Caco-2 (cell line): ENCODE measurements around the gene EBF4. TPM values are rescaled to one million over a fixed set of nuclear protein-coding genes. Genes with fewer than 3 reads are reported as not detected.
A peak's percentile ranks its signal among the peaks of the same experiment; 100 is the strongest.

ENCODE experiments used
- BruUV-seq: library from RNA; stranded (reverse); fragments of 400-500 nt; replicated peaks from 2 replicates; lab custom pipeline; 2021; lab: Mats Ljungman, UMichigan
- CTCF ChIA-PET: fragments of 300-600 bp; sonication (Branson Sonifier 250); formaldehyde crosslinking; loops from one replicate; lab custom pipeline; 2022; ENCODE audit warnings: antibody characterized with exemption; lab: Charles Lee
- POLR2A ChIA-PET: fragments of 300-600 bp; sonication (Branson Sonifier 250); formaldehyde crosslinking; loops from one replicate; lab custom pipeline; 2022; ENCODE audit warnings: antibody characterized with exemption; lab: Charles Lee
- DNase-seq, 2 experiments: peaks; one replicate each; pipeline versions ENCODE4 v3.0.0 to v3.0.0-alpha.2; 2020 to 2022
- H3K27me3 ChIP-seq: replicated peaks from 2 replicates; pipeline ENCODE4 v1.6.0; 2011; ENCODE audit warnings: low read length; ENCODE audit not compliant: control insufficient read depth, insufficient read depth
- H3K36me3 ChIP-seq: 2 replicates; pipeline ENCODE4 v1.5.1; 2011; ENCODE audit warnings: low read length; ENCODE audit not compliant: control insufficient read depth, insufficient read depth
- H3K4me1 ChIP-seq: fragments of 250-450 bp; sonication (Bioruptor Pico); 2 replicates; pipeline ENCODE4 v1.5.1; 2020; ENCODE audit warnings: mild to moderate bottlenecking
- H3K4me3 ChIP-seq: 2 replicates; pipeline ENCODE4 v1.5.1; 2011; ENCODE audit warnings: low read depth, mild to moderate bottlenecking, control low read depth, low read length
- H3K9me3 ChIP-seq: fragments of 250-450 bp; sonication (Bioruptor Pico); 2 replicates; pipeline ENCODE4 v1.5.1; 2020; ENCODE audit warnings: mild to moderate bottlenecking, moderate library complexity
- H3K27ac Mint-ChIP-seq: one replicate; pipeline ENCODE4 v1.8.0; 2022; ENCODE audit warnings: mixed read lengths; ENCODE audit not compliant: unreplicated experiment
- H3K27me3 Mint-ChIP-seq: one replicate; pipeline ENCODE4 v1.8.0; 2022; ENCODE audit warnings: mixed read lengths; ENCODE audit not compliant: insufficient read depth, unreplicated experiment
- H3K36me3 Mint-ChIP-seq: one replicate; pipeline ENCODE4 v1.8.0; 2022; ENCODE audit warnings: mild to moderate bottlenecking, mixed read lengths; ENCODE audit not compliant: insufficient read depth, unreplicated experiment
- H3K4me1 Mint-ChIP-seq: one replicate; pipeline ENCODE4 v1.8.0; 2022; ENCODE audit warnings: low read depth, mixed read lengths; ENCODE audit not compliant: unreplicated experiment
- H3K4me3 Mint-ChIP-seq: one replicate; pipeline ENCODE4 v1.8.0; 2022; ENCODE audit warnings: mild to moderate bottlenecking, moderate library complexity, mixed read lengths; ENCODE audit not compliant: unreplicated experiment
- H3K9me3 Mint-ChIP-seq: one replicate; pipeline ENCODE4 v1.8.0; 2022; ENCODE audit warnings: mixed read lengths; ENCODE audit not compliant: unreplicated experiment
- intact Hi-C: fragments of 100-400 bp; cut with micrococcal nuclease; formaldehyde crosslinking; loops from one replicate; pipeline ENCODE4 v1.10.0; 2022; ENCODE audit not compliant: unreplicated experiment
- total RNA-seq: library from RNA; stranded (reverse); gene quantifications from 2 replicates; pipeline ENCODE4 v1.2.3, GENCODE V29; 2022
- TF ChIP-seq, protein P1 (sequence below), 2 experiments: fragments of 200-600 bp in 1 of 2; IDR thresholded peaks; 1 replicate in 1 of 2; 2 replicates in 1 of 2; pipeline versions ENCODE4 v1.5.1 to v1.8.0; 2011 to 2022; ENCODE audit warnings: antibody characterized with exemption in 1 of 2, control low read depth in 1 of 2, inconsistent platforms in 1 of 2, low read depth in 1 of 2, low read length in 1 of 2, mild to moderate bottlenecking in 1 of 2, moderate library complexity in 1 of 2; ENCODE audit not compliant: insufficient read depth in 1 of 2, severe bottlenecking in 1 of 2, unreplicated experiment in 1 of 2

Gene EBF4
- total RNA-seq, 1 experiment from 2014 or later = 7.5 TPM

DNA sequence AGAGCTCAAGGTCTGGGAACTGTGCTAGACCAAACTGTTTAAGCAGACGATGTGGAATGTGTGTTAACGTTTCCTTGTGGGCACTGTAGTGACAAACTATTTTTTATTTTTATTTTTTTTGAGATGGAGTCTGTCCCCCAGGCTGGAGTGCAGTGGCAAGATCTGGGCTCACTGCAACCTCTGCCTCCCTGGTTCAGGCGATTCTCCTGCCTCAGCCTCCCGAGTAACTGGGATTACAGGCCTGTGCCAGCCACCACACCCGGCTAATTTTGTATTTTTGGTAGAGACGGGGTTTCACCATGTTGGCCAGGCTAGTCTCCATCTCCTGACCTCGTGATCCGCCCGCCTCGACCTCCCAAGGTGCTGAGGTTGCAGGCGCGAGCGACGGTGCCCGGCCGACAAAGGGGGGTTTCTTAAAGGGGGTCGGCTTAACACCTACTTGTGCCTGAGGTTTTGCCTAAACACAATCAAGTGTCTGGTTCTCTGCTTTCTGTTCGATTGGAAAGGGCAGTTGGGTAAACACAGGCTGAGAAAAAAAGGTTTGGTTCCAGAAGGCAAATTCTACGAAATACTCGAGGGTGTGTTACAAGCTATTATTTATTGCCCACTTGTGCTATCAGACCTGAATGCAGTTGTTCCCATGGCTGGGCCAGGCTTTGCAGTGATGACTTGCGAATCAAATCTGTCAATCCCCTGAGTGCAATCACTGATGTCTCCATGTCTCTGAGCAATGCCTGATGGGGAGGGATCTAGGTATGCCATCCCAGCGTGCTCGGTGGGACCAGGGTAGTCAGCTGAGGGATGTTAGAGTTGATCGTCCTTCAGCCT lies 38.8 kb upstream of the EBF4 start:
- H3K36me3 ChIP-seq = peaks cover 23% of the 10 kb centered on the region
- no TSS peak for BruUV-seq
- H3K4me1 ChIP-seq = peaks cover 12% of the 10 kb centered on the region
- CTCF ChIA-PET = no interaction called here
- DNase-seq = no peak
- peak overlapping the region; percentile 72 for H3K27ac Mint-ChIP-seq
- H3K36me3 Mint-ChIP-seq = peaks cover 73% of the 10 kb centered on the region
- no peaks in the 10 kb centered on the region for H3K27me3 ChIP-seq
- H3K9me3 ChIP-seq = no peaks in the 10 kb centered on the region
- intact Hi-C loops = loop anchor here (5.0 kb wide), 1 partner anchor 146 kb away; the partner anchor contains the start of gene ZNF343
- TF ChIP-seq, protein P1, sequence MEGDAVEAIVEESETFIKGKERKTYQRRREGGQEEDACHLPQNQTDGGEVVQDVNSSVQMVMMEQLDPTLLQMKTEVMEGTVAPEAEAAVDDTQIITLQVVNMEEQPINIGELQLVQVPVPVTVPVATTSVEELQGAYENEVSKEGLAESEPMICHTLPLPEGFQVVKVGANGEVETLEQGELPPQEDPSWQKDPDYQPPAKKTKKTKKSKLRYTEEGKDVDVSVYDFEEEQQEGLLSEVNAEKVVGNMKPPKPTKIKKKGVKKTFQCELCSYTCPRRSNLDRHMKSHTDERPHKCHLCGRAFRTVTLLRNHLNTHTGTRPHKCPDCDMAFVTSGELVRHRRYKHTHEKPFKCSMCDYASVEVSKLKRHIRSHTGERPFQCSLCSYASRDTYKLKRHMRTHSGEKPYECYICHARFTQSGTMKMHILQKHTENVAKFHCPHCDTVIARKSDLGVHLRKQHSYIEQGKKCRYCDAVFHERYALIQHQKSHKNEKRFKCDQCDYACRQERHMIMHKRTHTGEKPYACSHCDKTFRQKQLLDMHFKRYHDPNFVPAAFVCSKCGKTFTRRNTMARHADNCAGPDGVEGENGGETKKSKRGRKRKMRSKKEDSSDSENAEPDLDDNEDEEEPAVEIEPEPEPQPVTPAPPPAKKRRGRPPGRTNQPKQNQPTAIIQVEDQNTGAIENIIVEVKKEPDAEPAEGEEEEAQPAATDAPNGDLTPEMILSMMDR (IDR thresholded peaks at IDR 0.05; ENCODE audit: insufficient read depth in 1 of 2, low read depth in 1 of 2, low read length in 1 of 2, severe bottlenecking in 1 of 2, unreplicated experiment in 1 of 2) = no peak
- H3K4me3 ChIP-seq = peak overlapping the region; percentile 99
- H3K4me3 Mint-ChIP-seq = peak overlapping the region; percentile 90
- no peaks in the 10 kb centered on the region for H3K27me3 Mint-ChIP-seq
- peaks cover 7% of the 10 kb centered on the region for H3K4me1 Mint-ChIP-seq
- POLR2A ChIA-PET = interaction anchor here (1.0 to 2.7 kb wide), 2 partner anchors 10 kb away, joined by 3 to 25 read pairs; partner anchors contain the start of gene IDH3B
- H3K9me3 Mint-ChIP-seq = no peaks in the 10 kb centered on the region

DNA sequence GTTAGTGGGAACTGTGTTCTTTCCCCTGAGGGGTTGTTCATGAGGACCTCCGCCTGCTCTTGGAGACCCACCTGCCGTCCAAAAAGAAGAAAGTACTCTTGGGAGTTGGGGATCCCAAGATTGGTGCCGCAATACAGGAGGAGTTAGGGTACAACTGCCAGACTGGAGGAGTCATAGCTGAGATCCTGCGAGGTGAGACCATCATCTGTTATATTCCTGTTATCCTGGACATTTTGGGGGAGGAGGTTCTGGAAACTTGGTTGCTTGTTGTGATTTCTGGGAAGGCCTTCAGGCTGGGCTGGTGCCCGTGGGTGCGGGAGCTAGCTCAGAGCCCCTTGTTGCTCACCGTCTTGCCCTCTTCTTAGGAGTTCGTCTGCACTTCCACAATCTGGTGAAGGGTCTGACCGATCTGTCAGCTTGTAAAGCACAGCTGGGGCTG lies 38.2 kb upstream of the EBF4 start:
- no peaks in the 10 kb centered on the region for H3K9me3 ChIP-seq
- ChIA-PET CTCF (no interaction called here), POLR2A (interaction anchor here (1.0 kb wide), 1 partner anchor 10 kb away, joined by 3 read pairs; the partner anchor contains the start of gene IDH3B)
- TF ChIP-seq, protein P1 (IDR thresholded peaks at IDR 0.05; ENCODE audit: insufficient read depth in 1 of 2, low read depth in 1 of 2, low read length in 1 of 2, severe bottlenecking in 1 of 2, unreplicated experiment in 1 of 2) = no peak
- H3K4me3 ChIP-seq = peak overlapping the region; percentile 99
- no peaks in the 10 kb centered on the region for H3K27me3 ChIP-seq
- H3K9me3 Mint-ChIP-seq = no peaks in the 10 kb centered on the region
- no peak for DNase-seq
- peaks cover 12% of the 10 kb centered on the region for H3K4me1 ChIP-seq
- BruUV-seq = no TSS peak
- H3K27ac Mint-ChIP-seq = peak overlapping the region; percentile 58
- peak overlapping the region; percentile 90 for H3K4me3 Mint-ChIP-seq
- intact Hi-C loops = loop anchor here (5.0 kb wide), 1 partner anchor 147 kb away; the partner anchor contains the start of gene ZNF343
- no peaks in the 10 kb centered on the region for H3K27me3 Mint-ChIP-seq
- peaks cover 79% of the 10 kb centered on the region for H3K36me3 Mint-ChIP-seq
- peaks cover 7% of the 10 kb centered on the region for H3K4me1 Mint-ChIP-seq
- H3K36me3 ChIP-seq = peaks cover 23% of the 10 kb centered on the region

DNA sequence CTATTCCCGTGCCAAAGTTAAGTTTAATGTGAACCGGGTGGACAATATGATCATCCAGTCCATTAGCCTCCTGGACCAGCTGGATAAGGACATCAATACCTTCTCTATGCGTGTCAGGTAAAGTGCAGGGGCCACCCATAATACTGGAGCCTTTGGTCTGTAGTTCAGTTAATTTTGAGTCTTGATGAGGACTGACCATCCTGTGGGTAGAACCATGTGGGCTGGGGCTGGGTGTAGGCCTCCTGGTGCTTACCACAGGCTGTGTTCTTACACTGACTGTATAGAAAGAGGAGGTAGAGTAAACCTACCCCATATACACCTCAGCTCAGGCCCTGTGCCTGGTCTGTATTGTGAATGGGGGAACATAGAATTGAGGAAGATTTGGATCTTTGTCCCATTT lies 37.7 kb upstream of the EBF4 start:
- Mint-ChIP-seq H3K27ac (peak overlapping the region; percentile 58), H3K36me3 (peaks cover 84% of the 10 kb centered on the region), H3K27me3 (no peaks in the 10 kb centered on the region), H3K4me3 (peak overlapping the region; percentile 90), H3K4me1 (peaks cover 7% of the 10 kb centered on the region), H3K9me3 (no peaks in the 10 kb centered on the region)
- ChIA-PET POLR2A (interaction anchor here (1.0 kb wide), 1 partner anchor 9 kb away, joined by 3 read pairs; the partner anchor contains the start of gene IDH3B), CTCF (interaction anchor here (0.6 kb wide), 1 partner anchor 136 kb away, joined by 4 read pairs; no protein-coding TSS in a partner anchor)
- no peak for DNase-seq
- Histone ChIP-seq H3K27me3 (no peaks in the 10 kb centered on the region), H3K36me3 (peaks cover 23% of the 10 kb centered on the region), H3K4me1 (peaks cover 12% of the 10 kb centered on the region), H3K4me3 (no peak overlapping the region), H3K9me3 (no peaks in the 10 kb centered on the region)
- intact Hi-C loops = loop anchor here (5.0 kb wide), 1 partner anchor 148 kb away; the partner anchor contains the start of gene ZNF343
- no TSS peak for BruUV-seq
- TF ChIP-seq, protein P1 (IDR thresholded peaks at IDR 0.05; ENCODE audit: insufficient read depth in 1 of 2, low read depth in 1 of 2, low read length in 1 of 2, severe bottlenecking in 1 of 2, unreplicated experiment in 1 of 2) = no peak
